Right cardiac atrium (tissue), 5 donors: ENCODE data around the gene KERA. TPM values are rescaled to one million over a fixed set of nuclear protein-coding genes. Genes with fewer than 3 reads are reported as not detected.

Experiments
- ATAC-seq, 2 donors: fragments of 200-7000 bp; cut with Tn5 transposase; one replicate each; pipeline versions ENCODE4 v1.8.0 to v1.9.1; 2020; ENCODE audit warnings: moderate library complexity in 2 of 2, mild to moderate bottlenecking in 1 of 2
- DNase-seq, 3 donors: peaks; one replicate each; pipeline ENCODE4 v3.0.0-alpha.2; 2020
- H3K27ac ChIP-seq: one replicate; pipeline ENCODE4 v1.5.1; 2013; ENCODE audit warnings: mild to moderate bottlenecking, low read length, control low read depth, moderate library complexity
- H3K27me3 ChIP-seq: one replicate; pipeline ENCODE4 v1.6.1; 2013; ENCODE audit not compliant: control insufficient read depth, insufficient read depth
- H3K4me1 ChIP-seq: one replicate; pipeline ENCODE4 v1.6.1; 2013; ENCODE audit warnings: low read length; ENCODE audit not compliant: control insufficient read depth, insufficient read depth
- H3K4me3 ChIP-seq: one replicate; pipeline ENCODE4 v1.5.1; 2013; ENCODE audit warnings: low read length, control low read depth
- H3K9me3 ChIP-seq: one replicate; pipeline ENCODE4 v1.6.1; 2013; ENCODE audit warnings: low read length; ENCODE audit not compliant: control insufficient read depth
- WGBS: extraction: QIAGEN DNeasy Blood & Tissue Kit; methylation state at CpG from one replicate; pipeline ENCODE4 v1.1.7; 2013; 5-methylcytosine and 5-hydroxymethylcytosine counted together
- intact Hi-C, 4 donors: fragments of 100-400 bp; cut with DNase I; formaldehyde crosslinking; loops; one replicate each; pipeline versions ENCODE4 v1.11.0 to v1.14.0; 2022 to 2023
- long read RNA-seq, 4 donors: library from polyadenylated mRNA; unstranded; transcript quantifications; one replicate each; pipeline ENCODE4 v2.0.0, GENCODE V29; 2020 to 2021
- polyA plus RNA-seq: library from polyadenylated mRNA; stranded (reverse); fragments of 200-250 nt; gene quantifications from one replicate; pipeline ENCODE4 v1.2.3, GENCODE V29; 2013
- total RNA-seq, 4 donors: library from RNA; stranded (reverse); fragmentation: NEBNext Ultra II Directional; extraction: Animal tissue kit (Norgen Biotek cat#: 25700); gene quantifications; one replicate each; pipeline ENCODE4 v1.2.1, GENCODE V29; 2021
- donor health status: healthy with polysubstance abuse.
- donor health status: DM: no; HTN: yes; CAD: no.
- donor health status: DM: no; HTN: no; CAD: no.
- donor health status: DM: no; HTN: yes; CAD: no; lungs with severe emphysema.
- donor health status: DM: yes; HTN: yes; CAD: no.

The KERA gene, protein sequence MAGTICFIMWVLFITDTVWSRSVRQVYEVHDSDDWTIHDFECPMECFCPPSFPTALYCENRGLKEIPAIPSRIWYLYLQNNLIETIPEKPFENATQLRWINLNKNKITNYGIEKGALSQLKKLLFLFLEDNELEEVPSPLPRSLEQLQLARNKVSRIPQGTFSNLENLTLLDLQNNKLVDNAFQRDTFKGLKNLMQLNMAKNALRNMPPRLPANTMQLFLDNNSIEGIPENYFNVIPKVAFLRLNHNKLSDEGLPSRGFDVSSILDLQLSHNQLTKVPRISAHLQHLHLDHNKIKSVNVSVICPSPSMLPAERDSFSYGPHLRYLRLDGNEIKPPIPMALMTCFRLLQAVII
- total RNA-seq (not detected), polyA plus RNA-seq (0.02 TPM)
- long read RNA-seq, donor 1: 0 reads
- long read RNA-seq, donor 2: 0 reads
- long read RNA-seq, donor 3: 0 reads
- long read RNA-seq, donor 4: 0 reads

DNA sequence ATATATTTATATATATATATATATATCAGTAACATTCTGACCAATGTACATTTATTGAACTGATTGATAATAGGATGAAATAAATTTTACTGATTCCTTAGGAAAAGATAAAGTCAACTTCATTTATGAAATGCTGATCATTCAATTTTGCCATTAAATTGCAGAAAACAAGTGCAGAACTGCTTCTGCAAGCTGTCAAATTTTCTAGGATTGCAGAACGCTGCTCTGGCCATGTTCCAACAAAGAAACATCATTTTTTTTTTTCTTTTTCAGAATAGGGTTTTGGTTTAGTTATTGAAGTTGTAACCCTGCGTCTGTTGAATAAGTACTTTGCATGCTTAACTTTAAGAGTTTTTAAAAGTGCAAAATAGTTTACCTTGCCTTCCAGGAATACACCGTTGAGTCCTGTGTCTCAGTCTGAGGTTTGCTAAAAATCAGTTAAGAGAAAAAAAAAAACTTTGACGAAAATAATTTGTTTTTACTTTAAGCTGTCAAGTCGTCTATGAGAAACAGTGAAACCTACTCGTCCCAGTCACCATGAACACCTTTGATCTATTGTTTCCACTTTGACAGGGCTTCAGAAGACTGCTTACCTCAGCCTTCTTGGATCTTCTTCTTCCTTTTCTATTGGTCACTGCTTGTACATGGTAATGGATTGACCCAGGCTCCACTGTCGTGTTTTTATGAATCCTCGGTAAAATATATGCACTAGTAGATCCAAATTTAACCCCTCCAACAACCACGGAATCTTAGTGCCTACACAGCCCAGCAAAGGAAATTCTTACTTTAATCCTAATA, at the start of gene KERA:
TSS of gene KERA (minus strand) at position 657 of the 798 bp plus-strand sequence. CDS start 1,743 bp downstream, outside the sequence.
- intact Hi-C loops: no loop called here
- Histone ChIP-seq H3K27me3 (no peaks in the 10 kb centered on the region), H3K9me3 (no peaks in the 10 kb centered on the region), H3K4me3 (no peak within 1 kb of the TSS), H3K27ac (no peak within 1 kb of the TSS), H3K4me1 (no peaks in the 10 kb centered on the region)
- ATAC-seq (no peak), DNase-seq (no peak)
- WGBS: 54% methylated on average over 9 of the region's 9 CpGs

- no peak for DNase-seq
- Histone ChIP-seq H3K27ac (no peak overlapping the region), H3K27me3 (no peaks in the 10 kb centered on the region), H3K4me3 (no peak overlapping the region), H3K4me1 (no peaks in the 10 kb centered on the region), H3K9me3 (no peaks in the 10 kb centered on the region)
- intact Hi-C loops: loop anchor here in 3 of 4 donors (5.0 to 10.0 kb wide), 3 partner anchors 121 to 131 kb away; no protein-coding TSS in a partner anchor
- no peak for ATAC-seq
Measured at GRCh38 chr12:91106283-91106682, 48.5 kb upstream of the KERA start.

DNA sequence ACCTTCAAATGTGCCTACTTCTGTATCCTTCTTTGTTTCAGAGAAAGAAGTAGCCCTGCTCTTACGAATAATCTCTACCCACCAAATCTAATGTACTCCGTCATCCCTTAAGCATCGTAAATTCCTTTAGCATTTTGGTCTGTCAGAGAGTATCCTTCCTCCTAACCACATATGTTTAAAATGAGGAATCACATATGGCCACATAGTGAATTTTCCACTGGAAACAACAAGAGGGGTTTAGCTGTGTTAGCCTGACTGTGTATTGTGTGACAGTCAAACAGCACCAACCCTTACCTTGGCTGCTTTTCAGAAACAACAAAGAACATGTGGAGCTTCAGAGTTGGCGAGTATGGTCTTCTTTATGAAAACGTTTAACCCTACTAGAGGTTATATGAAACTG, 48.0 kb upstream of the KERA start:
- H3K4me3 ChIP-seq: no peak overlapping the region
- no peak for DNase-seq

DNA sequence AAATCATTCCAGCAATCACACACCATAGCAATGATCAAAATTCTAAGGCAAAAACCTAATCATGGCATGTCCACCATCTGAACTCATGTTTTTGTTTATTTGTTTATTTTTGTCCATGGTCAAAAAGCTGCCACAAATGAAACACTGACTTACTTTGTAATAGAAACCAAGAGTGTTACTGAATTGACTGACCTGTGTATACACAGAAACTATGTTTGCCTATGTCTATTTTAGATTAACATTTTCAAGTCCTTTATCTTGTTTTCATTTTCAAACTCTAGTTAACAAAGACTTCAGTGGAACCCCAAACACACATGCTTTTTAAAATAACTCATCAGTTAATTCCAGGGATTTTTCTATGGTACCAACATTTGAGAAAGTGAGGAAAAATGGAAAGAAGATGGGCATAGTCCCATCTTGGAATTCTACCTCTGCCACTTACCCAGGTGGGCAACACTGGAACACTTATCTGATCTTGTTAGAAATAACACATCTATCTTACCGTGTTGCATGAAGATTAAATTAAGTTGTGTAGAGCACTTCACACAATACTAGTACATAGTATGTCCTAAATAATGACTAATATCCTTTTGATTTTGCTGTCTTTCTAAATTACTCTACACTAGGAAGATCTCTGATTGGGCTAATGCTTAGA, 47.1 kb upstream of the KERA start:
- Histone ChIP-seq H3K27ac (no peak overlapping the region), H3K4me1 (no peaks in the 10 kb centered on the region), H3K27me3 (no peaks in the 10 kb centered on the region), H3K4me3 (no peak overlapping the region), H3K9me3 (no peaks in the 10 kb centered on the region)
- intact Hi-C loops: loop anchor here in 3 of 4 donors (5.0 to 10.0 kb wide), 3 partner anchors 120 to 130 kb away; no protein-coding TSS in a partner anchor
- DNase-seq: no peak
- ATAC-seq: no peak
- WGBS: 38% methylated on average over 1 of the region's 1 CpG

More for the DNA sequence above, 48.0 kb upstream of the KERA start:
- ATAC-seq: no peak
- WGBS: 61% methylated on average over 5 of the region's 5 CpGs
- intact Hi-C loops: loop anchor here in 3 of 4 donors (5.0 to 10.0 kb wide), 3 partner anchors 121 to 131 kb away; no protein-coding TSS in a partner anchor
- Histone ChIP-seq H3K9me3 (no peaks in the 10 kb centered on the region), H3K27ac (no peak overlapping the region), H3K27me3 (no peaks in the 10 kb centered on the region), H3K4me1 (no peaks in the 10 kb centered on the region)

DNA sequence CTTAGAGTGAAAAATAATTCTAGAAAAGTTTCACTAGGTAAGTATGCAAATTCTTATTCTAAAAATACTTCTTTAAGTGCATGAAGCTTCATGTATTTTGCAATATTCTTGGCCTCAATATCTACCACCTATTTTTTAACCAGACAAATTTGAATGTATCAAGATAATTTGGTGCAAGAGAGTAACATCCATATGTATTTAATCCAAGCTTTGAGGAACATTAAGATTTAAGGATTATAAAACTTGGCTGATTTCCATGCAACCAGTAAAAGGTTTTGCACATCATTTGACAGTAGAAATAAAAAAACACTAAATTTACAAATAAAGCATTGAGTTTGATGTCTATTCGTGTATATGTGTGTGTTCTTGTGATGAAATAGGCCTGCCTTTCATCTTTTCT, 45.8 kb upstream of the KERA start:
- no peaks in the 10 kb centered on the region for H3K27me3 ChIP-seq
- 57% methylated on average over 1 of the region's 1 CpG for WGBS
- H3K4me3 ChIP-seq: no peak overlapping the region
- H3K9me3 ChIP-seq: no peaks in the 10 kb centered on the region
- ATAC-seq: no peak
- no peak overlapping the region for H3K27ac ChIP-seq
- intact Hi-C loops: loop anchor here in 2 of 4 donors (10.0 kb wide), 2 partner anchors 119 to 129 kb away; no protein-coding TSS in a partner anchor
- DNase-seq: no peak
- no peaks in the 10 kb centered on the region for H3K4me1 ChIP-seq

DNA sequence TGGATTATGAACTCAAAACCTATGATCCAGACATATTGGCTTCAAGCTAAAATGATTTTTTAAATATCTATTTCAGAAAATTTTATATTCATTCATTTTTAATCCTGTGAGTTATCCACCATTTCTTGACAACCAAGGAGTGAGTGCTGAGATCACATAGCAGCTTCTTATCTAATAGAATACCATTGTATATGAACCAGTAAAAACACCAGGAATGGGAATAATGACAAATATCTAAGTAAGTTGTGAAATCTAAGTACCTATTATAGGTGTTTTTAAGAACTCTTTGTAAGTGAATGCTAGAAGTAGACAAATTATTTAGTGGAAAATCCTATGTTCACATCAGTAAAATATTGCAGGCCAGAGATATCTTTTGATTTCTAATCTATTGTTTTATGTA, 45.3 kb upstream of the KERA start:
- no peak for ATAC-seq
- intact Hi-C loops: loop anchor here in 2 of 4 donors (10.0 kb wide), 2 partner anchors 118 to 128 kb away; no protein-coding TSS in a partner anchor
- no peaks in the 10 kb centered on the region for H3K27me3 ChIP-seq
- no peaks in the 10 kb centered on the region for H3K4me1 ChIP-seq
- no peak for DNase-seq
- no peaks in the 10 kb centered on the region for H3K9me3 ChIP-seq
- H3K4me3 ChIP-seq: no peak overlapping the region
- H3K27ac ChIP-seq: no peak overlapping the region

GRCh38 chr12:91100906-91101305, 43.1 kb upstream of the KERA start:
- no peaks in the 10 kb centered on the region for H3K27me3 ChIP-seq
- no peak overlapping the region for H3K4me3 ChIP-seq
- H3K4me1 ChIP-seq: no peaks in the 10 kb centered on the region
- 74% methylated on average over 2 of the region's 2 CpGs for WGBS
- no peaks in the 10 kb centered on the region for H3K9me3 ChIP-seq
- intact Hi-C loops: loop anchor here in 2 of 4 donors (10.0 kb wide), 2 partner anchors 116 to 126 kb away; no protein-coding TSS in a partner anchor
- ATAC-seq (no peak), DNase-seq (no peak)
- H3K27ac ChIP-seq: no peak overlapping the region

- DNase-seq (no peak), ATAC-seq (no peak)
- H3K4me1 ChIP-seq: no peaks in the 10 kb centered on the region
- intact Hi-C loops: loop anchor here in 2 of 4 donors (10.0 kb wide), 2 partner anchors 115 to 125 kb away; no protein-coding TSS in a partner anchor
- H3K9me3 ChIP-seq: no peaks in the 10 kb centered on the region
- H3K4me3 ChIP-seq: no peak overlapping the region
- WGBS: 76% methylated on average over 2 of the region's 2 CpGs
- H3K27ac ChIP-seq: no peak overlapping the region
- no peaks in the 10 kb centered on the region for H3K27me3 ChIP-seq
Measured at GRCh38 chr12:91099836-91100235, 42.0 kb upstream of the KERA start.

DNA sequence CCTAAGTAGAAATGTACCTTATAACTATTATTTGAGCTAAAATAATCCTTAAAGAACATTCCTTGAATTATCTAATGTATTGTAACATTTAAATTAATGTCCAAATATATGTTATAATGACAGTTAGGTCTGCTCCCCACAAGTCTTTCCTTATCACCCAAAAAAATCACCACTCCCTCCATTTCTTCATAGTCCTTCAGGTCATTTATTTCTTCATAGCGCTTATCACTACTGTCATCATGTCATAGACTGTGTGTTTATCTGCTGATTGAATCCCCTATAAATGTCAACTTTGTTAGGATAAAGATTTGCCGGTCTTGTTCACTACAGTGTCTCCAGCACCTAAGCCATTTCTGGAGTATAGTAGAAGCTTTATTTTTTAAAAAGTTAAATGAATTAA, 41.5 kb upstream of the KERA start:
- H3K9me3 ChIP-seq: no peaks in the 10 kb centered on the region
- 46% methylated on average over 2 of the region's 2 CpGs for WGBS
- no peaks in the 10 kb centered on the region for H3K4me1 ChIP-seq
- H3K27ac ChIP-seq: no peak overlapping the region
- ATAC-seq (no peak), DNase-seq (no peak)
- intact Hi-C loops: no loop called here
- H3K27me3 ChIP-seq: no peaks in the 10 kb centered on the region
- no peak overlapping the region for H3K4me3 ChIP-seq

DNA sequence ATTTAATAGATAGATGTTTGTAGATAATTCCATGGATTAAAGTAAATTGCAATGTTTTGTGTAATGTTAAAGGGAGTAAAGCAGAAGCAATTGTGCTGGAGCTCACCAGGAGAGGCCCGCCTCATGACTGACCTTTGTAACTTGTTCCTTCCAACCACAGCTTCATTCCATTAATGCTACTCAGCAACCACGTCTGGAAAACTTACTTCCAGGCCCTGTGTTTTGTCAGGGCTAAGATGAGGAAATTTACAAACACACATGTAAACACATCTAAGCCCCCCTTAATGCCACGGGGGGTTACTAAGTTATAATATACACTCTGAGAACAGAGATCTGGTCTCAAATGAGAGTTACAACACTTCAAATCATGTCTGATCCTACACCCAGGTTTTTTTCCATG, 41.1 kb upstream of the KERA start:
- Histone ChIP-seq H3K9me3 (no peaks in the 10 kb centered on the region), H3K4me3 (no peak overlapping the region), H3K27ac (no peak overlapping the region), H3K4me1 (no peaks in the 10 kb centered on the region), H3K27me3 (no peaks in the 10 kb centered on the region)
- ATAC-seq (peak; percentile 50 to 73), DNase-seq (peak in 1 of 3 donors; percentile 18)
- 26% methylated on average over 3 of the region's 3 CpGs for whole genome bisulfite sequencing
- intact Hi-C loops: no loop called here
